CMK (cell line): Measurements from ENCODE around the gene ALG6.
"Not testable (repeated sequence)": the region's sequence is repeated elsewhere in the genome, so short reads cannot be mapped to it uniquely, and the experiment has no call there.

Experiments
- DNase-seq: peaks from one replicate; pipeline ENCODE4 v3.0.0-alpha.2; 2010; ENCODE audit warnings: low read depth

ALG6 gene

GRCh38 chr1:63414691-63415365, 47.4 kb downstream of the ALG6 start:
- no peak for DNase-seq

GRCh38 chr1:63418101-63418500, 50.7 kb downstream of the ALG6 start:
- no peak for DNase-seq

- DNase-seq = not testable (repeated sequence)
These were observed 53.3 kb downstream of the ALG6 start for GRCh38 chr1:63420746-63421145.

- DNase-seq = no peak
These were observed 56.2 kb downstream of the ALG6 start for GRCh38 chr1:63423649-63424048.

GRCh38 chr1:63428815-63429214, 61.4 kb downstream of the ALG6 start:
- DNase-seq = no peak

GRCh38 chr1:63429281-63429680, 61.9 kb downstream of the ALG6 start:
- no peak for DNase-seq

GRCh38 chr1:63435161-63435560, 67.7 kb downstream of the ALG6 start:
- no peak for DNase-seq

GRCh38 chr1:63442141-63442475, 74.7 kb downstream of the ALG6 start:
- DNase-seq = no peak

GRCh38 chr1:63448731-63449246, 81.4 kb downstream of the ALG6 start:
- DNase-seq = no peak

- DNase-seq = no peak
These were observed 83.0 kb downstream of the ALG6 start for GRCh38 chr1:63450416-63450815.

GRCh38 chr1:63453232-63453631, 85.8 kb downstream of the ALG6 start:
- DNase-seq = no peak

- no peak for DNase-seq
These were observed 86.8 kb downstream of the ALG6 start for GRCh38 chr1:63454269-63454668.

- no peak for DNase-seq
These were observed 91.3 kb downstream of the ALG6 start for GRCh38 chr1:63458750-63459149.

GRCh38 chr1:63461661-63462230, 94.3 kb downstream of the ALG6 start:
- DNase-seq = no peak

GRCh38 chr1:63463248-63463647, 95.8 kb downstream of the ALG6 start:
- DNase-seq = no peak

- DNase-seq = no peak
These were observed 98.8 kb downstream of the ALG6 start for GRCh38 chr1:63466181-63466580.

GRCh38 chr1:63466759-63467158, 99.3 kb downstream of the ALG6 start:
- DNase-seq = no peak

GRCh38 chr1:63468683-63469082, 101.3 kb downstream of the ALG6 start:
- not testable (repeated sequence) for DNase-seq

GRCh38 chr1:63475761-63476160, 108.3 kb downstream of the ALG6 start:
- no peak for DNase-seq

- no peak for DNase-seq
These were observed 112.6 kb downstream of the ALG6 start for GRCh38 chr1:63480057-63480456.

- DNase-seq = no peak
These were observed 119.2 kb downstream of the ALG6 start for GRCh38 chr1:63486629-63487028.

GRCh38 chr1:63487336-63488065, 120.1 kb downstream of the ALG6 start:
- no peak for DNase-seq
